ENCODE data around the gene ADAMTS4.

DNA sequence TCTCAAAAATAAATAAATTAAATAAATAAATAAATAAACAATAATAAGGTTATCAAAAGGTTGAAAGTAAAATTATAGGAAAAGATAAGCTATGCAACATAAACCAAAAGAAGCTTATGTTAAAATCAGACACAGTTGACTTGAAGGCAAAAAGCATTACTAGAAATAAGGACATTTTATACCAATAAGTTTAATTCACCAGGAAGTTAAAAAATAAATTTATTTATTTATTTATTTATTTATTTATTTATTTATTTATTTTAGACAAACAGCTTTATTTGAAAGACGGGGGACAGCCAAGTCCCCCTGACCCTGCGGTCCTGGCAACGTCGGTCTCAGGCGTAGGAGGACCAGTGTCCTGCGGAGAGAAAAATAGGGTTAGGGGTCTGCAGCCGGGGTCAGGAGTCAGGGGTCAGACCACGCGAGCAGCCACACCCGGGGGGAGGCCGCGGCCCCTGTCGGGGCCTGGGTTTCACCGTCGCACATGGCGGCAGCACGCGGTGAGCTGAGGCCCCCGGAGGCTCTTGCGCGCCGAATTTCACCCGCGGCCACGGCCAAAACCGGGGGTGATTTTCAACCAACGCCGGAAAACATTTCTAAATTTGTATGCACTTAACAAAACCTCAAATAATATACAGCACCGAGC, 58.0 kb downstream of the ADAMTS4 start:
- TF ChIP-seq, protein P1, sequence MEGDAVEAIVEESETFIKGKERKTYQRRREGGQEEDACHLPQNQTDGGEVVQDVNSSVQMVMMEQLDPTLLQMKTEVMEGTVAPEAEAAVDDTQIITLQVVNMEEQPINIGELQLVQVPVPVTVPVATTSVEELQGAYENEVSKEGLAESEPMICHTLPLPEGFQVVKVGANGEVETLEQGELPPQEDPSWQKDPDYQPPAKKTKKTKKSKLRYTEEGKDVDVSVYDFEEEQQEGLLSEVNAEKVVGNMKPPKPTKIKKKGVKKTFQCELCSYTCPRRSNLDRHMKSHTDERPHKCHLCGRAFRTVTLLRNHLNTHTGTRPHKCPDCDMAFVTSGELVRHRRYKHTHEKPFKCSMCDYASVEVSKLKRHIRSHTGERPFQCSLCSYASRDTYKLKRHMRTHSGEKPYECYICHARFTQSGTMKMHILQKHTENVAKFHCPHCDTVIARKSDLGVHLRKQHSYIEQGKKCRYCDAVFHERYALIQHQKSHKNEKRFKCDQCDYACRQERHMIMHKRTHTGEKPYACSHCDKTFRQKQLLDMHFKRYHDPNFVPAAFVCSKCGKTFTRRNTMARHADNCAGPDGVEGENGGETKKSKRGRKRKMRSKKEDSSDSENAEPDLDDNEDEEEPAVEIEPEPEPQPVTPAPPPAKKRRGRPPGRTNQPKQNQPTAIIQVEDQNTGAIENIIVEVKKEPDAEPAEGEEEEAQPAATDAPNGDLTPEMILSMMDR (IDR thresholded peaks at IDR 0.05) = no peak
- no peak for TF ChIP-seq EZH2 (IDR thresholded peaks at IDR 0.05; ENCODE audit: borderline replicate concordance, insufficient read depth, low read depth, low read length, poor library complexity, severe bottlenecking)

Measured in B cell (primary cell).